SK-N-SH (cell line): Measurements from ENCODE around the gene SCN8A. TPM values are rescaled to one million over a fixed set of nuclear protein-coding genes. Genes with fewer than 3 reads are reported as not detected.
A peak's percentile ranks its signal among the peaks of the same experiment; 100 is the strongest.

Experiments
- CTCF ChIA-PET: fragments of 300-600, 350-600 bp; formaldehyde crosslinking; extraction: SDS; loops from one replicate; lab custom pipeline; 2021; lab: Yijun Ruan, JAX
- POLR2A ChIA-PET: fragments of 350-600 bp; sonication (Branson Sonifier 250); formaldehyde crosslinking; extraction: SDS; loops from one replicate; lab custom pipeline; 2020; ENCODE audit warnings: antibody characterized with exemption, inconsistent platforms; lab: Yijun Ruan, JAX
- DNase-seq: peaks from one replicate; pipeline ENCODE4 v3.0.0; 2012
- H2AFZ ChIP-seq: fragments of 200-600 bp; sonication (generic); 2 replicates; pipeline ENCODE4 v1.8.1; 2016; ENCODE audit warnings: antibody characterized with exemption, mild to moderate bottlenecking, low read depth
- H3F3A ChIP-seq: fragments of 200-600 bp; sonication (generic); replicated peaks from 2 replicates; pipeline ENCODE3; 2016; ENCODE audit warnings: antibody characterized with exemption, mild to moderate bottlenecking; ENCODE audit not compliant: insufficient read depth
- H3K27ac ChIP-seq, 2 experiments: fragments of 200-500 bp in 1 of 2; fragments of 200-600 bp in 1 of 2; sonication (Bioruptor generic) in 1 of 2; sonication (generic), shearing (Covaris generic) in 1 of 2; 2 replicates each; pipeline versions ENCODE4 v1.5.1 to v1.6.1; 2014 to 2016; ENCODE audit warnings: low read depth in 2 of 2, inconsistent platforms in 1 of 2, low read length in 1 of 2, mild to moderate bottlenecking in 1 of 2, mixed read lengths in 1 of 2
- H3K27me3 ChIP-seq: fragments of 200-600 bp; sonication (generic), shearing (Covaris generic); 2 replicates; pipeline ENCODE4 v1.6.1; 2016; ENCODE audit warnings: mixed run types; ENCODE audit not compliant: insufficient read depth
- H3K36me3 ChIP-seq, 2 experiments: fragments of 200-500 bp in 1 of 2; fragments of 200-600 bp in 1 of 2; sonication (Bioruptor generic) in 1 of 2; sonication (generic) in 1 of 2; replicated peaks in 1 of 2; 2 replicates each; pipeline versions ENCODE3 to v1.5.1; 2014 to 2016; ENCODE audit warnings: low read length in 1 of 2, mild to moderate bottlenecking in 1 of 2; ENCODE audit not compliant: insufficient read depth in 2 of 2, control insufficient read depth in 1 of 2
- H3K4me1 ChIP-seq, 2 experiments: fragments of 200-500 bp in 1 of 2; fragments of 200-600 bp in 1 of 2; sonication (Bioruptor generic) in 1 of 2; sonication (generic), shearing (Covaris generic) in 1 of 2; 2 replicates each; pipeline versions ENCODE4 v1.5.1 to v1.6.1; 2014 to 2016; ENCODE audit warnings: low read depth in 1 of 2, low read length in 1 of 2, mixed run types in 1 of 2; ENCODE audit not compliant: insufficient read depth in 2 of 2, control insufficient read depth in 1 of 2
- H3K4me2 ChIP-seq: fragments of 200-600 bp; sonication (generic), shearing (Covaris generic); 2 replicates; pipeline ENCODE4 v1.6.1; 2017; ENCODE audit warnings: mixed run types
- H3K4me3 ChIP-seq, 2 experiments: fragments of 200-500 bp in 1 of 2; fragments of 200-600 bp in 1 of 2; sonication (Bioruptor generic) in 1 of 2; sonication (generic), shearing (Covaris generic) in 1 of 2; 2 replicates each; pipeline versions ENCODE4 v1.5.1 to v1.8.1; 2014 to 2016; ENCODE audit warnings: low read depth in 2 of 2, inconsistent platforms in 1 of 2, low read length in 1 of 2, mild to moderate bottlenecking in 1 of 2, mixed read lengths in 1 of 2, moderate library complexity in 1 of 2
- H3K79me2 ChIP-seq: fragments of 200-600 bp; sonication (generic); 2 replicates; pipeline ENCODE4 v1.8.1; 2017; ENCODE audit warnings: mild to moderate bottlenecking; ENCODE audit not compliant: insufficient read depth
- H3K9ac ChIP-seq: fragments of 200-600 bp; sonication (generic); 2 replicates; pipeline ENCODE4 v1.6.1; 2017; ENCODE audit warnings: mixed run types
- H3K9me2 ChIP-seq: fragments of 200-600 bp; sonication (generic); 2 replicates; pipeline ENCODE4 v1.6.1; 2017; ENCODE audit warnings: mixed run types
- H3K9me3 ChIP-seq: fragments of 200-600 bp; sonication (generic); 2 replicates; pipeline ENCODE4 v1.6.1; 2017; ENCODE audit warnings: mixed run types, mild to moderate bottlenecking, moderate library complexity
- H4K20me1 ChIP-seq: fragments of 200-600 bp; sonication (generic); 2 replicates; pipeline ENCODE4 v1.6.1; 2017; ENCODE audit warnings: mild to moderate bottlenecking, mixed run types; ENCODE audit not compliant: insufficient read depth
- ELF1 ChIP-seq: IDR thresholded peaks from 2 replicates; pipeline ENCODE4 v1.4.0; 2012
- EP300 ChIP-seq, 2 experiments: IDR thresholded peaks; 2 replicates each; pipeline versions ENCODE4 v1.4.0 to v1.6.1; 2012; ENCODE audit warnings: borderline replicate concordance in 1 of 2, low read depth in 1 of 2, low read length in 1 of 2
- FOXJ3 ChIP-seq: sonication (generic); formaldehyde crosslinking; IDR thresholded peaks from 2 replicates; pipeline ENCODE4 v1.5.1; 2020; ENCODE audit warnings: mild to moderate bottlenecking, missing genetic modification reagents
- FOXM1 ChIP-seq: IDR thresholded peaks from 2 replicates; pipeline ENCODE4 v1.4.0; 2012; ENCODE audit warnings: low read depth, mild to moderate bottlenecking
- IRF3 ChIP-seq: fragments of 150-350 bp; IDR thresholded peaks from 2 replicates; pipeline ENCODE4 v1.6.1; 2016; ENCODE audit warnings: mild to moderate bottlenecking, low read depth, low read length
- JUND ChIP-seq: IDR thresholded peaks from 2 replicates; pipeline ENCODE4 v1.4.0; 2012
- NRF1 ChIP-seq: IDR thresholded peaks from 2 replicates; pipeline ENCODE4 v1.6.1; 2012; ENCODE audit warnings: low read depth, mild to moderate bottlenecking, low read length
- POLR2AphosphoS5 ChIP-seq: IDR thresholded peaks from 2 replicates; pipeline ENCODE4 v1.6.1; 2012; ENCODE audit warnings: low read depth, low read length
- RAD21 ChIP-seq: IDR thresholded peaks from 2 replicates; pipeline ENCODE4 v1.6.1; 2012; ENCODE audit warnings: mild to moderate bottlenecking, low read length
- RCOR1 ChIP-seq: fragments of 150-350 bp; IDR thresholded peaks from 2 replicates; pipeline ENCODE4 v1.6.1; 2017; ENCODE audit warnings: antibody characterized with exemption, low read length
- SMC3 ChIP-seq: IDR thresholded peaks from 2 replicates; pipeline ENCODE4 v1.6.1; 2012; ENCODE audit warnings: low read depth, low read length, improper control_type of control experiment
- TCF12 ChIP-seq: IDR thresholded peaks from 2 replicates; pipeline ENCODE4 v1.4.0; 2012
- WGBS: methylation state at CpG from one replicate; pipeline ENCODE4 v1.1.6; 2017; ENCODE audit warnings: low lambda C conversion rate; 5-methylcytosine and 5-hydroxymethylcytosine counted together
- polyA plus RNA-seq, 3 experiments: library from polyadenylated mRNA; depleted of rRNA; stranded (reverse); fragments of >200 nt; gene quantifications; 2 replicates each; pipeline ENCODE4 v1.2.3, GENCODE V29; 2012
- TF ChIP-seq, protein P1 (sequence below): fragments of 200-600 bp; sonication (generic); IDR thresholded peaks from 2 replicates; pipeline ENCODE4 v1.6.1; 2017; ENCODE audit warnings: antibody characterized with exemption, mild to moderate bottlenecking, moderate library complexity
- TF ChIP-seq, protein P2 (sequence below): IDR thresholded peaks from 2 replicates; pipeline ENCODE4 v1.4.0; 2012; ENCODE audit warnings: low read depth
- TF ChIP-seq, protein P3 (sequence below): fragments of 150-350 bp; IDR thresholded peaks from 2 replicates; pipeline ENCODE4 v1.6.1; 2017; ENCODE audit warnings: antibody characterized with exemption, low read length, low read depth, borderline replicate concordance
- TF ChIP-seq, protein P4 (sequence below): IDR thresholded peaks from 2 replicates; pipeline ENCODE4 v1.4.0; 2012; ENCODE audit warnings: low read depth, borderline replicate concordance

Gene SCN8A
- polyA plus RNA-seq, 1 of the 3 experiments (the other 2 are of a cell fraction): 7.1 TPM

GRCh38 chr12:51678086-51678724 lies 87.2 kb downstream of the SCN8A start:
- Histone ChIP-seq H3K4me1 (peaks cover 6 to 8% of the 10 kb centered on the region in 2 experiments; a peak in 3 of 4 replicates), H3K4me3 (no peak overlapping the region), H3K9ac (no peak overlapping the region), H3F3A (peaks cover 3% of the 10 kb centered on the region), H3K27ac (no peak overlapping the region; a peak in 1 of 4 replicates), H4K20me1 (0 out of 2 replicates have a peak, but pooled peaks cover 3% of the 10 kb centered on the region), H3K79me2 (peaks cover 23% of the 10 kb centered on the region), H2AFZ (no peak overlapping the region), H3K36me3 (no peaks in the 10 kb centered on the region), H3K9me2 (no peaks in the 10 kb centered on the region), H3K9me3 (no peaks in the 10 kb centered on the region), H3K27me3 (no peaks in the 10 kb centered on the region), H3K4me2 (no peak overlapping the region)
- DNase-seq: peak; percentile 62
- WGBS: 67% methylated on average over 5 of the region's 5 CpGs
- TF ChIP-seq SMC3 (peak; percentile 72), JUND (no peak), ELF1 (no peak), EP300 (IDR thresholded peaks at IDR 0.05; ENCODE audit: borderline replicate concordance in 1 of 2, low read depth in 1 of 2, low read length in 1 of 2) (no peak), FOXM1 (no peak), IRF3 (no peak), RAD21 (peak; percentile 74), TCF12 (no peak)
- TF ChIP-seq, protein P1, sequence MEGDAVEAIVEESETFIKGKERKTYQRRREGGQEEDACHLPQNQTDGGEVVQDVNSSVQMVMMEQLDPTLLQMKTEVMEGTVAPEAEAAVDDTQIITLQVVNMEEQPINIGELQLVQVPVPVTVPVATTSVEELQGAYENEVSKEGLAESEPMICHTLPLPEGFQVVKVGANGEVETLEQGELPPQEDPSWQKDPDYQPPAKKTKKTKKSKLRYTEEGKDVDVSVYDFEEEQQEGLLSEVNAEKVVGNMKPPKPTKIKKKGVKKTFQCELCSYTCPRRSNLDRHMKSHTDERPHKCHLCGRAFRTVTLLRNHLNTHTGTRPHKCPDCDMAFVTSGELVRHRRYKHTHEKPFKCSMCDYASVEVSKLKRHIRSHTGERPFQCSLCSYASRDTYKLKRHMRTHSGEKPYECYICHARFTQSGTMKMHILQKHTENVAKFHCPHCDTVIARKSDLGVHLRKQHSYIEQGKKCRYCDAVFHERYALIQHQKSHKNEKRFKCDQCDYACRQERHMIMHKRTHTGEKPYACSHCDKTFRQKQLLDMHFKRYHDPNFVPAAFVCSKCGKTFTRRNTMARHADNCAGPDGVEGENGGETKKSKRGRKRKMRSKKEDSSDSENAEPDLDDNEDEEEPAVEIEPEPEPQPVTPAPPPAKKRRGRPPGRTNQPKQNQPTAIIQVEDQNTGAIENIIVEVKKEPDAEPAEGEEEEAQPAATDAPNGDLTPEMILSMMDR: peak; percentile 75
- CTCF ChIA-PET: interaction anchor here (0.6 to 1.8 kb wide), 7 partner anchors 10 to 447 kb away, joined by 3 to 7 read pairs (median 5); no protein-coding TSS in a partner anchor
- POLR2A ChIA-PET: no interaction called here

- Histone ChIP-seq H3K9ac (no peak overlapping the region), H3K4me1 (peaks cover 4 to 37% of the 10 kb centered on the region in 2 experiments), H2AFZ (no peak overlapping the region), H3K27ac (peak overlapping the region in 1 of 2 experiments; percentile 61; a peak in 1 of 4 replicates), H3K9me3 (no peaks in the 10 kb centered on the region), H3K4me2 (no peak overlapping the region), H3K36me3 (no peaks in the 10 kb centered on the region), H3K4me3 (no peak overlapping the region), H3K9me2 (no peaks in the 10 kb centered on the region), H4K20me1 (no peaks in the 10 kb centered on the region), H3F3A (peaks cover 19% of the 10 kb centered on the region), H3K27me3 (no peaks in the 10 kb centered on the region), H3K79me2 (peaks cover 20% of the 10 kb centered on the region)
- ChIA-PET CTCF (interaction anchor here (0.8 to 2.0 kb wide), 3 partner anchors 12 to 26 kb away, joined by 3 to 5 read pairs (median 3); no protein-coding TSS in a partner anchor), POLR2A (no interaction called here)
- 94% methylated on average over 2 of the region's 2 CpGs for WGBS
- no peak for TF ChIP-seq POLR2AphosphoS5
- no peak for TF ChIP-seq IRF3
- TF ChIP-seq NRF1: no peak
- TF ChIP-seq, protein P2, sequence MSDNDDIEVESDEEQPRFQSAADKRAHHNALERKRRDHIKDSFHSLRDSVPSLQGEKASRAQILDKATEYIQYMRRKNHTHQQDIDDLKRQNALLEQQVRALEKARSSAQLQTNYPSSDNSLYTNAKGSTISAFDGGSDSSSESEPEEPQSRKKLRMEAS: no peak
- TF ChIP-seq, protein P3, sequence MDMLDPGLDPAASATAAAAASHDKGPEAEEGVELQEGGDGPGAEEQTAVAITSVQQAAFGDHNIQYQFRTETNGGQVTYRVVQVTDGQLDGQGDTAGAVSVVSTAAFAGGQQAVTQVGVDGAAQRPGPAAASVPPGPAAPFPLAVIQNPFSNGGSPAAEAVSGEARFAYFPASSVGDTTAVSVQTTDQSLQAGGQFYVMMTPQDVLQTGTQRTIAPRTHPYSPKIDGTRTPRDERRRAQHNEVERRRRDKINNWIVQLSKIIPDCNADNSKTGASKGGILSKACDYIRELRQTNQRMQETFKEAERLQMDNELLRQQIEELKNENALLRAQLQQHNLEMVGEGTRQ: no peak
- no peak for TF ChIP-seq EP300 (IDR thresholded peaks at IDR 0.05; ENCODE audit: borderline replicate concordance in 1 of 2, low read depth in 1 of 2, low read length in 1 of 2)
- TF ChIP-seq, protein P4, sequence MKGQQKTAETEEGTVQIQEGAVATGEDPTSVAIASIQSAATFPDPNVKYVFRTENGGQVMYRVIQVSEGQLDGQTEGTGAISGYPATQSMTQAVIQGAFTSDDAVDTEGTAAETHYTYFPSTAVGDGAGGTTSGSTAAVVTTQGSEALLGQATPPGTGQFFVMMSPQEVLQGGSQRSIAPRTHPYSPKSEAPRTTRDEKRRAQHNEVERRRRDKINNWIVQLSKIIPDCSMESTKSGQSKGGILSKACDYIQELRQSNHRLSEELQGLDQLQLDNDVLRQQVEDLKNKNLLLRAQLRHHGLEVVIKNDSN: no peak
- no peak for TF ChIP-seq TCF12
- no peak for TF ChIP-seq RCOR1
- no peak for TF ChIP-seq FOXJ3 (CRISPR knock-in tag)
- DNase-seq: no peak
Measured at GRCh38 chr12:51682981-51683380, 91.9 kb downstream of the SCN8A start.
